ENCODE data around the gene RFT1.

RFT1 gene

GRCh38 chr3:53175613-53176540 is 45.6 kb upstream of the RFT1 start:
- Histone ChIP-seq H3K79me2 (ENCODE audit: insufficient read depth, low read length) (peaks cover 70% of the 10 kb centered on the region), H3K27ac (ENCODE audit: low read depth, low read length) (peak overlapping the region; percentile 94), H2AFZ (ENCODE audit: low read depth, low read length, severe bottlenecking) (no peak overlapping the region), H3K27me3 (ENCODE audit: low read length) (no peaks in the 10 kb centered on the region), H3K9me3 (ENCODE audit: insufficient read depth, low read length) (no peaks in the 10 kb centered on the region), H3K4me3 (ENCODE audit: insufficient read depth, low read length, poor library complexity, severe bottlenecking) (no peak overlapping the region), H3K9ac (ENCODE audit: low read length) (peak overlapping the region; percentile 56; the same call in 1 of the 2 replicates), H3K9me2 (replicated peaks; ENCODE audit: insufficient read depth, low read length) (no peaks in the 10 kb centered on the region), H3K36me3 (ENCODE audit: low read length) (no peaks in the 10 kb centered on the region), H3K4me2 (ENCODE audit: low read depth, low read length, poor library complexity, severe bottlenecking) (no peak overlapping the region), H3F3A (ENCODE audit: insufficient read depth) (peaks cover 40% of the 10 kb centered on the region), H4K20me1 (ENCODE audit: low read depth, low read length) (no peaks in the 10 kb centered on the region)
- TF ChIP-seq CTCF (IDR thresholded peaks at IDR 0.05; ENCODE audit: insufficient read depth, low read length, poor library complexity, severe bottlenecking) (no peak), EZH2phosphoT487 (conservative IDR thresholded peaks at IDR 0.05; ENCODE audit: low read length) (no peak)

- Histone ChIP-seq H3K27ac (ENCODE audit: low read depth, low read length) (peak overlapping the region; percentile 94), H3K79me2 (ENCODE audit: insufficient read depth, low read length) (peaks cover 83% of the 10 kb centered on the region), H3K9me2 (replicated peaks; ENCODE audit: insufficient read depth, low read length) (no peaks in the 10 kb centered on the region), H3K36me3 (ENCODE audit: low read length) (no peaks in the 10 kb centered on the region), H2AFZ (ENCODE audit: low read depth, low read length, severe bottlenecking) (no peak overlapping the region), H3F3A (ENCODE audit: insufficient read depth) (peaks cover 35% of the 10 kb centered on the region), H3K27me3 (ENCODE audit: low read length) (no peaks in the 10 kb centered on the region), H3K9ac (ENCODE audit: low read length) (peak overlapping the region; percentile 56), H3K4me3 (ENCODE audit: insufficient read depth, low read length, poor library complexity, severe bottlenecking) (peak overlapping the region; percentile 17), H3K9me3 (ENCODE audit: insufficient read depth, low read length) (no peaks in the 10 kb centered on the region), H3K4me2 (ENCODE audit: low read depth, low read length, poor library complexity, severe bottlenecking) (peak overlapping the region; percentile 47), H4K20me1 (ENCODE audit: low read depth, low read length) (no peaks in the 10 kb centered on the region)
- TF ChIP-seq EZH2phosphoT487 (conservative IDR thresholded peaks at IDR 0.05; ENCODE audit: low read length) (no peak), CTCF (IDR thresholded peaks at IDR 0.05; ENCODE audit: insufficient read depth, low read length, poor library complexity, severe bottlenecking) (peak; percentile 58)
These were observed 44.4 kb upstream of the RFT1 start for GRCh38 chr3:53174346-53175250.

- H3F3A ChIP-seq (ENCODE audit: insufficient read depth) = peaks cover 35% of the 10 kb centered on the region
- no peaks in the 10 kb centered on the region for H4K20me1 ChIP-seq (ENCODE audit: low read depth, low read length)
- H2AFZ ChIP-seq (ENCODE audit: low read depth, low read length, severe bottlenecking) = no peak overlapping the region
- peak overlapping the region; percentile 56 for H3K9ac ChIP-seq (ENCODE audit: low read length)
- H3K27ac ChIP-seq (ENCODE audit: low read depth, low read length) = peak overlapping the region; percentile 94
- H3K27me3 ChIP-seq (ENCODE audit: low read length) = no peaks in the 10 kb centered on the region
- peaks cover 84% of the 10 kb centered on the region for H3K79me2 ChIP-seq (ENCODE audit: insufficient read depth, low read length)
- no peak for TF ChIP-seq EZH2phosphoT487 (conservative IDR thresholded peaks at IDR 0.05; ENCODE audit: low read length)
- TF ChIP-seq CTCF (IDR thresholded peaks at IDR 0.05; ENCODE audit: insufficient read depth, low read length, poor library complexity, severe bottlenecking) = no peak
- H3K4me3 ChIP-seq (ENCODE audit: insufficient read depth, low read length, poor library complexity, severe bottlenecking) = no peak overlapping the region
- no peaks in the 10 kb centered on the region for H3K9me3 ChIP-seq (ENCODE audit: insufficient read depth, low read length)
- no peaks in the 10 kb centered on the region for H3K36me3 ChIP-seq (ENCODE audit: low read length)
- H3K4me2 ChIP-seq (ENCODE audit: low read depth, low read length, poor library complexity, severe bottlenecking) = peak overlapping the region; percentile 47
- no peaks in the 10 kb centered on the region for H3K9me2 ChIP-seq (replicated peaks; ENCODE audit: insufficient read depth, low read length)
These were observed 42.9 kb upstream of the RFT1 start for GRCh38 chr3:53173107-53173506.
